Prostate gland (tissue), 2 donors: ENCODE data around the gene VSTM2A.

Experiments
- POLR2AphosphoS5 ChIP-seq: sonication (generic); formaldehyde crosslinking; IDR thresholded peaks from one replicate; pipeline ENCODE4 v1.6.1; 2017; ENCODE audit warnings: antibody characterized with exemption
- TF ChIP-seq, protein P1 (sequence below), 4 experiments: fragments of 200-600 bp in 2 of 4; fragments of 450-650 bp in 2 of 4; sonication (generic) in 2 of 4; IDR thresholded peaks; 1 replicate in 3 of 4; 2 replicates in 1 of 4; pipeline ENCODE4 v1.5.1; 2016 to 2019; ENCODE audit warnings: antibody characterized with exemption in 4 of 4, mild to moderate bottlenecking in 2 of 4, moderate library complexity in 2 of 4

- TF ChIP-seq, protein P1, sequence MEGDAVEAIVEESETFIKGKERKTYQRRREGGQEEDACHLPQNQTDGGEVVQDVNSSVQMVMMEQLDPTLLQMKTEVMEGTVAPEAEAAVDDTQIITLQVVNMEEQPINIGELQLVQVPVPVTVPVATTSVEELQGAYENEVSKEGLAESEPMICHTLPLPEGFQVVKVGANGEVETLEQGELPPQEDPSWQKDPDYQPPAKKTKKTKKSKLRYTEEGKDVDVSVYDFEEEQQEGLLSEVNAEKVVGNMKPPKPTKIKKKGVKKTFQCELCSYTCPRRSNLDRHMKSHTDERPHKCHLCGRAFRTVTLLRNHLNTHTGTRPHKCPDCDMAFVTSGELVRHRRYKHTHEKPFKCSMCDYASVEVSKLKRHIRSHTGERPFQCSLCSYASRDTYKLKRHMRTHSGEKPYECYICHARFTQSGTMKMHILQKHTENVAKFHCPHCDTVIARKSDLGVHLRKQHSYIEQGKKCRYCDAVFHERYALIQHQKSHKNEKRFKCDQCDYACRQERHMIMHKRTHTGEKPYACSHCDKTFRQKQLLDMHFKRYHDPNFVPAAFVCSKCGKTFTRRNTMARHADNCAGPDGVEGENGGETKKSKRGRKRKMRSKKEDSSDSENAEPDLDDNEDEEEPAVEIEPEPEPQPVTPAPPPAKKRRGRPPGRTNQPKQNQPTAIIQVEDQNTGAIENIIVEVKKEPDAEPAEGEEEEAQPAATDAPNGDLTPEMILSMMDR (IDR thresholded peaks at IDR 0.05): no peak
- no peak for TF ChIP-seq POLR2AphosphoS5
Measured at GRCh38 chr7:54565432-54565831, 23.3 kb downstream of the VSTM2A start.
